KG1 (cell line): ENCODE data around the gene DTHD1.

ENCODE experiments used
- DNase-seq: peaks from one replicate; lab custom pipeline; 2025; lab: John Stamatoyannopoulos, UW

The DTHD1 gene

DNA sequence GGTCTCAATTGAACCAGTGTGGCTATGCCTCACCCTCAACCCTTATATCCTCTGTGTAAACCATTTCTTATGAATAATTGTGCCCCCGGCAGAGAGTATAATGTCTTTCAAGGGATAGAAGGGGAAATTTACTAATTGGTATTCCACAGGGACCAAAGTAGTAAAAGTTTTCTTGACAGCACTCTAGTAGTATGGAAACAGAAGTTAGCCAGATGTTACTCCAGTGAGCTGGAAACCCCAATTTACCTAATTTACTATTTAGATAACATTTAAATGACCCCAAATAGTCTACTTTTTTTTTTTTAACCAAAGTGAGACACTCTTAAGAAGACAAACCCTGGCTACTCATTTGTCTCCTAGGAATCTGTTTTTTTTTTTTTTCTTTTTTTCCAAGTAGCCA, 32.3 kb downstream of the DTHD1 start:
- no peak for DNase-seq

DNA sequence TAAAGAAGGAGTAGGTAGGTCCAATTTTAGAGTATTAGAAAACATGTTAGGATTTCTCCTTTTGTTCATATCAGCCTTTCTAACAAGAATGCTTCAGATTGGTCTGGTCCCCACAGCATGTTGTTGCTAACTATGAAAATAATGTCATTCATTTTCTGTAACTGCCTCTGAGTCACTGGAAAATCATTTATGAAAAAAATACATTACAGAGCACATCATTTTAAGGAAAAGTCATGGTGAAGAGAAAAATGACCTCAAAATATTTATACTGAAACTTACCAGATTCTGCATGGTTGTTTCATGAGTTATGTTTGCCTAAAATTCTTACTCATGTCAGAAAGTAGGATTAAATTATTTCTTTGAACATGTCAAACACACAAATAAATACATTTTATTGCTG, 35.2 kb downstream of the DTHD1 start:
- no peak for DNase-seq

DNA sequence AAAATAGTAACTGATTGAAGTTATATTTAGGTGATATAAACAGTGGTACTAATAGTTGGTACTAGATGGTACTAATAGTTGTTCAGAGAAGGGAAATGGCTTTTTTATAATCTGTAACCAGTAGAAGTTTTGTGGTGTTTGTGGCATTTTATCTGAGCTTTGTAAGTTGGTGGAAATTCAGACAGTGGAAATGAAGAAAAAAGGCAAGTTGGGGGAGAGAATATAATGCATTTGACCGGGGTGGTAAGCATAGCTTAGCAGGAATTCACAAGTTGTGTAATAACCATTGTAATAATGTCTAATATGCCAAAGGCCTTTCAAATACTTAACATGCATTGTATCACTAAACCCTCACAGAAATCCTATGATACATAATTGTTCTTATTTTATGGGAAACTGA, 36.3 kb downstream of the DTHD1 start:
- no peak for DNase-seq

DNA sequence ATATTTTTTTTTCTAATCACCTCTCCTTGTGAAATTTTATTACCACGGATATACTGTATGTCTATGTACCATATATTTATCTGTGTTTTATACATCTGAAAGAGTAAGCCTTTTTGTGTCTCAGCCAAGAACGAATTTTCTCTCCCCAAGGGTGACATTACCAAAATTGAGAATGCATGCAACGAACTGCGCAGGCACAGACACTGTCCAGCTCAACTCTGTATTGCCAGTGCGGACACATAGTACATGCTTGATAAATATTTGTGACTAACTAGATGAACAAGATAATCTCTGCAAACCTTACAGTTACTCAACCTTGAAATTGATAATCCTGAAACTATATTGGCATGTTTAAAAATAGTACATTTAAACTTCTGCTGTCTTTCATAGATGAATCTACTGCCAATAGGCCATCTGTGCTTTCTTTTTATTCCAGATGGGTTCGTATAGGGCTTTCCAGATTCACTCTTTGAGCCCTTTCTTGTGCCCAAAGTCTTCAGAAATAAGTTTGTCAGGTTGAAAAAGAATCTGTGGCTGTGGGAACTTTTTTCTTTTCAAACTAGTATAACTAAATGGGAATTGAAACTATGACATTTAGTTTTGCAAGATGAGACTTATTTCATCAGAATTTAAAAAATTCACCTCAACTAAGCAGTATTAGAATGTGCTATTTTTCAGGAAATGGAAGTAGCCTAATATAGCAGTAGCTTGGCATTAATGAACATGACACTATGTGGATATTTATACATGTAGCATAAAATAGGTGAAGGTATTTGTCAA, 38.9 kb downstream of the DTHD1 start:
- DNase-seq, result no peak

DNA sequence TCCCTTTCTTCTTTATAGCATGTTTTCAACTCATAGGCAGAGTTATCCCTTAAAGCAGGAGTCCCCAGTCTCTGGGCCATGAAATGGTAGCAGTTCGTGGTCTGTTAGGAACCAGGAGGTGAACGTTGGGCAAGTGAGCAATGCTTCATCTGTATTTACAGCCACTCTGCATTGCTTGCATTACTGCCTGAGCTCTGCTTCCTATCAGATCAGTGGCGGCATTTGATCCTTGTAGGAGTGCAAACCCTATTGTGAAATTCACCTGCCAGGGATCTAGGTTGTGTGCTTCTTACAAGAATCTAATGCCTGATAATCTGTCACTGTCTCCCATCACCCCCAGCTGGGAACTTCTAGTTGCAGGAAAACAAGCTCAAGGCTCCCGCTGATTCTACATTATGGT, 39.8 kb downstream of the DTHD1 start:
- no peak for DNase-seq

DNA sequence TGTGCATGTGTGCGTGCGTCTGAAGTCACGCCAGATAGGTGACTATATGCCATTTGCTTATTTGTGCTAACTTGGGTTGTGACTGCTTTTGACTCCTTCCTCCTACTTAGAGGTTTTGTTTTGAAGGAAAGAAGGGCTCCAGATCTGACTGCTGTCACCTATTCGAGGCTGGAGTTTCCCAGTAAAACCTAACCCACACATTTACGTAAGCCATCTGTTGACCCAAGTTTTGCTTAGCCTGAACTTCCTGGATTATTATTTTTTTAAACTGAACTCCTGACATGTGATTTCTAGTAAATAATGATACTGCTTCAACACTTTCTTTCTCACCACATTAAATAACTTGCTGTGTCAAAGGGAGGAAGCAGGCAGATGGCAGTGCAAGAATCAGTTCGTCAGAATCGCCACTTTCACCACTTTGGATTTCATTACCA, 41.5 kb downstream of the DTHD1 start:
- no peak for DNase-seq

DNA sequence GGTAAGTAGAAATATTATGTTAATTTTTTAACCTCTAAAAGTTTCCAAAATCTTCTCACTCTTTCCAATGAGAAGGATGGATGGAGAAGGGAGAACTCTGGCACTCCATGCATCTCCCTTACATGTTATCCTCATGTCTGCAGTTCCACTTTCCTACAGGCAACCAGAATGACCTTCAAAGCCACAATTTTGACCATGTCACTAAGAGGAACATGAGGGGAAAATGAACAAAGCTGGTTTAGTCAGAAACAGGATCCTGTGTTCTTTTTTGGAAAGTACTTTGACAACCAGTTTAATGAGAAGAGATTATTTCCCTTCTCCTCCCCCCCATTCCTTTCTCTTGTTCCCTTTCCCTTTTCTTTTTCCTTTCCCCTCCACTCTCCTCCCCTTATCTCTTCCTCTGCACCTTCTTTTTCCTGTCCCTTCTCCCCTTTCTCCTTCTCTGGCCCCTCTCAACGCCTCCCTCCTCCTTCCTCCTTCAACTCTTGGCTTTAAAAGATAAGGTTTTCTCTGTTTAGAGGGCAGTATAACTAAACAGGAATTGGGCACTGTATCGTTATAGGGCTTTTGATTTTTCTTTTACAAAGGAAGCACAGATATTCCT, 42.5 kb downstream of the DTHD1 start:
- no peak for DNase-seq

DNA sequence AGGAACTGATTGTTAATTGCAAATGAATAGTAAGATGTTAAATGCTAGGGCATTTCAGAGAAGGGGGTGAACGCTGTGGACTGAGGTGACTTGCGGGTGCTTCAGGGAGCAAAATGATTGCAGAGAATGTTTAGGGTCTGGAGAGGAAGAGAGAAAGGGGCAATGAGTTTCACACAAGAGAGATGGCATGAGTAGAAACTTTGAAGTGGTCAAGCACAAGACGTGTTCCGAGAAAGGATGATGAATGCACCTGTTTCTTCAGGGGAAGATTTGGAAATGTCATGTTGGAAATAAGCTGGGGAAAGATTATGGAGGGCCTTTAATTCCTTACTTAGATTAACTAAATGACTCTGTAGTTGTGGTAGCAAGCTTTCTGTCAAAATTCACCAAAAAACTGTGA, 43.4 kb downstream of the DTHD1 start:
- no peak for DNase-seq

DNA sequence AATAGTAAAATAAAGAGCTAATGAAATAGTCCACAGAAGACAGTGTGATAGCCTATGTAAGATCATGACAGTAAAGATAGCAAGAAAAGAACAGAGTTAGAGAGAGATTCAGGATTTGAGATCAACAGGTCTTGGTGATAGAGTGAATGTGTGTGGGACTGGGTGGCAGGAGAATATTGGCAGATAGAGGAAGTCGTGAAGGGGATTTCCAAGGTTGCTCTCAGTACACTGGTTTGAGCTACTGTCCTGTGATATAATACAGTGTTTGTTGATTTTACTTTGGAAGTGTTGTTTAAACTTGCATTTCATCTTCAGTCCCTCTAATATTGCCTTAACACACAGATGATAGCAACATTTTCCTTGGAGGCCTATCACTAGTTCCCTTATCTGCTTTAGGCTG, 44.1 kb downstream of the DTHD1 start:
- no peak for DNase-seq

DNA sequence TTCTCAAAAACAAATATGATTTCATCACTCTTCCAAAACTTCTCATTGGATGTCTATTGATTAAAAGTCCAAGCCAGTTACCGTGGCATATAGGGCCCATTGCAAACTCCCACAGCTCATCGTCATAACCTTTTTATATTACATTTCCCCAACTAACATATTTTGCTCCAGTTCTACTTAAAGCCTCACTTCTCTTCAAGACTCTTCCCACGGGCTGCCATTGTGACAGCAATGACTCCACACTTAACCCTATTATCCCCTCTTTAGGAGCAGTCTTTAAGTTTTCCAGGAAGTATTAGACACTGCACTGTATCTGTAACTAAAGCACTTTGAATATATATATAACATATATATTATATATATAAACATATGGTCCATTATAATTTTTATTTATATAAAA, 44.5 kb downstream of the DTHD1 start:
- DNase-seq, result no peak

DNA sequence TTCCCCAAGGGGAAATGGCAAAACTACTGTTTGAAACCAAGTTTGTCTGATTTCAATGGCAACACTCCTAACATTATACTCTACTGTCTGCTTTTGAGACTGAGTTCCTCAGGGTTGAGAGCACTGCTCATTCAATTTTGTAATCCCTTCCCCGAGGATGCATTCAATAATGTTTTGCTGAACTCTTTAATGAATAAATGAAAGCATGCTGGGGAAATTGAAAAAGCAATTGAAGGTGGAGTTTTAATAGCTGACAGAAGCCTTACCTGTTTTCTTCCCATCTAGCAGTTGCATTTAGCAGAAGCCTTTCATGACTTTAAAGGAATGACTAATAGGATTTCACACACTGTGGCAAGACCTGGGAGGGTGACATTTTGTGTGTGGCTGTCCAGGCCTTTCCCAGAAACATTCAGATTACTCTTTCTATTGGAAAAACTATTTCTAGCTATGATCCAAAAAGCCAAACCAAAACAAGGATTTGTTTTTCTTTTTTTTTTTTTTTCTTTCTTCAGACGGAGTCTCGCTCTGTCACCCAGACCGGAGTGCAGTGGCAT, 45.1 kb downstream of the DTHD1 start:
- DNase-seq, result no peak

DNA sequence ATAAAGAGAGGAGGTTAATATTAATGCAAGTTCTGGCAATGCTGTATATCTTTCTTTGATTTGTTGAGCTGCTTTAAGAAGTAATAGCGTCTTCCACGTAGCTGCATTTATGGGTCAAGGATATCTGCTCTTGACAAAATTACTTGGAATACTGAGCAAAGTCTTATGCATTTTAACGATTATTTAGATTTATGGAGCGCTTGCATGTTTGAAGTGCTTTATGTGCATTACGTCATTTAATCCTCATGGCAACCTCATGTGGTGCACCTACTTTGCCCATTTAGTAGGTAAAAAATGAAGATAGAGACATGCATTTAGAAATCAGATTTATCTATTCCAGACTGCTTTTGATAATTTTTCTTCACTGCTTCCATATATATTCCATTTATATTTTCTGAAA, 46.0 kb downstream of the DTHD1 start:
- no peak for DNase-seq

DNA sequence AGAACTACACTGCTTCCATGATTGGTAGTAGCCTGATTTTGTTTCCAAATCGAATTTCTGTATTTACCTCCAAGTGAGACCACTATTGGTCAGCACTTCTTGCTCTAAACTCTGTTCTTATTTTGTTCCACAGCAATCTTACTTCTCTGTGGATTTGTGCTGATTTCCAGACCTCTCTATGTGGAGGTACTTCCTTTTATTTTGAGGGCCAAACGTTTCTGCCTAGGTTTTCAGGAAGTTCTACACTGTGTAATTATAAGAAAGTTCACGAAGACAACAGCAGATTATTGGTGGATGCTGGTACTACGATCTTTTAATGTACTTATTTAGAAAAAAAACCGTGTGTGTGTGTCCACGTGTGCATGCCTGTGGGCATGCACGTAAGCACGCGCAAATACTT, 46.7 kb downstream of the DTHD1 start:
- DNase-seq, result no peak

DNA sequence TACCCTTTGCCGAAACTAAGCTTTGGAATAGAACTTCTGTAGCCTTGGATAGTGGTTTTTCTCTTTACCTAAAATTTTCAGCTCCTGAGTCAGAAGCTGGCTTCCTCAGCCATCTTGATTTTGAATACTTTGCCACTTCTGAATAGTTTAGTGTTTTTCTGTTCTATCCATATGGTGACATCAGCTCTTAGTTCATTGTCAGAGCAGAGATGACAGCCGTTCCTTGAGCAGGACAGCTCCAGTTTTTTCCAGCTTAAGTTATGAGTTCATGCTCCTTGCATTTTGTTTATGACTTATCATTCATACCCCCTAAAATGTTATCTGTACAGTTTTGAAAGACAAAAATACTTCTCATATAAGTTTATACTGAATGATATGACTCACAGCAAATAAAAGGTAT, 47.8 kb downstream of the DTHD1 start:
- no peak for DNase-seq

DNA sequence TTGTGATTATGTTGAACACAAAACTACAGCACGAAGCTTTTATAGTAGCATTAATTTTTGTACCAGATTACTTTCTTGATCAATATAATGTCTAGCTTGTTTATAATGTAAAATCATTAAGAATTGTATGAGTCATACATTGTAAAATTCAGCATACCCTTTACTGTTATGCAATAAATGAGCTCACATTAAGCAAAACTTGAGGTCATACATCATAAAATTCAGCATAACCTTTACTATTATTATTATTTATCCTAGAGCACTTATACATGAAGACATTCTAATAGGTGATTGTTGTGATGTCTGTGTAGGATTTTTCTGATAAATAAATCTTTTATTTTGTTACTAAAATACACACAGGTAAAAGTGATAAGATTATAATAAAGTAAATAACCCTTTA, 49.4 kb downstream of the DTHD1 start:
- no peak for DNase-seq

DNA sequence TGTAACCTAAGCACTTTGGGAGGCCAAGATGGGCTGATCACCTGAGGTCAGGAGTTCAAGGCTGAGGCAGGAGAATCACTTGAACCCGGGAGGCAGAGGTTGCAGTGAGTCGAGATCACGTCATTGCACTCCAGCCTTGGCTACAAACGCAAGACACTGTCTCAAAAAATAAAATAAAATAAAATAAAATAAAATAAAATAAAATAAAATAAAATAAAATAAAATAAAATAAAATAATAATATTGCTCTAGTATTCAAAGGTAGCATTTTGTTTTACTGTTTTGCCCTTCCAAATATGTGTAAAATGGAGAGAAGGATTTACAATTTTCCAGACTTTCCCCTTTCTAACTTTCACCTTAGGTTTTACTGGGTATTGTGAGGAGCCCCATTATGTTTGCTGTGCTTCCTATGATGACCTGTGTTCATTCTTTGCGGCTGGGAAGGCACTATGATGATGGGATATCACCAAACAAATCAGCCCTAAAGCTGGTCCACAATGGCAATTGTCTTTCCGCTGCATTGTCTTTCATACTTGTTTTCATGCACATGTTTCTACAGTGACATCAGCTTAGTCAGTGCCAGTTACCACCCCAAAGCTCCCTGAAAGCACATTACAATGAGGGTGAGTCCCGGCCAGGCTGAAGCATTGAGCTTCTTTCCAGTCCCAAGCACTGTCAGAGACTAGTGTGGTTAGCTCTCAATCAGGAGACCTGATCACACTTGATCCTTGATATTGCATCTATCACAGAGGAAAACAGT, 50.8 kb downstream of the DTHD1 start:
- no peak for DNase-seq

DNA sequence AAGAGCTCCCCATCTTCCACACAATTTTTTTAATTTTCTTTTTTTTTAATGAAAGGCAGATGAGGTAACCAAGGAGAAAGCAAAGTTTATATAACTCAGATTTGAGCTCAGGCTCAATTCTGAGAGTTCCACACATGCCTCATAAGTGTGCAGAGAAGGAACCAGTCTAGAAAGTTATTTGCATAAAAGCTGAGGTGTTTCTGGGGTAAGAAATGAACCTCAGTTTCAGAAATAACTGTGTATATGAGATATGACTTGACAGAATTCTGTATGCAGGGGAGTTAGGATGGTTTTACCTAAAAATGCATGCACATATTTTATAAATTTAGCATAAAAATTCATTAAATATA, 51.3 kb downstream of the DTHD1 start:
- DNase-seq, result no peak

DNA sequence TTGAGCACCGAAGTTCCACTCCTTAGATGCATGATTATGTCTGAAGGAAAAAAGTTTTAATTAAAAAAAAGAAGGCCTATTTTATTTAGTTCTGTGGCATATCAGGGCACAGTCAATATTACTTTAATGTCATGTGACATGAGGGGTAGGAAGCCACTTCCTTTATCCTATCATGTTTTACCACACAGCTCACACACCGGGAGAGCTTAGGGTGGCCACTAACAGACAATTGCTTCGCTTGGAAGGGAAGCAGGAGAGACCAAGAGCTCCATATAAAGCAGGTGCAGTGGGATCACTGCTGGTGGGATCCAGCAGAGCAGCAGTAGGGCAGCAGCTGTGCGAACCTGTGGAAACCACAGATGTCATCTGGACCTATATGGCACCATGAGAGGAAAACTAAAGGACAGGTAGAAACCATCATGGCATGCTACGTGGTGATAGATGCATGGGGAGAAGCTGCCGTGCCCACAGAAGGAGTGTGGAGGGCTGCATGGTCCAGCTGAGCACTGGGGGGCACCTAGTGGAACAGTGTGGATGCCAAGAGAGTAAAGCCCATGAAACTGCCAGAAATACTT, 52.0 kb downstream of the DTHD1 start:
- no peak for DNase-seq

DNA sequence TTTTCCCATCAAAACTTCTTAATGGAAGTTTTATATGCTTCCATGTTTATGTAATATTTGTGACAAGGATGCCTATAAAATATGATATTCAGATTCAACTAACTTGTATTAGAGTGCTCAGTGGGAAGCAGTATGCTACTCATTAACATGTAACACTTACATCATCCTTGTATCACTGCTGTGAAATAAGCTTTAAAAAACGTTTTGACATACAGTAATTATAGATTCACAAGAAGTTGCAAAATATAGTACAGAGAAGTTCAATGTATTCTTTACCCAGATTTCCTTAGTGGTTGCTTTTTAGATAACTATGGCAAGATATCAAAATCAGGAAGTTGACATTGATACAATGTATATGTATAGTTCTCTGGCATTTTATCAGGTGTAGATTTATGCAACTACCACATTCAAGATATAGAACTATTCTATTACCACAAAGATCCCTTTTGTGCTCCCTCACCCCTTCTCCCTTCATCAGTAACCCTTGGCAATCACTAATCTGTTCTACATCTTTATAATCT, 56.3 kb downstream of the DTHD1 start:
- no peak for DNase-seq

DNA sequence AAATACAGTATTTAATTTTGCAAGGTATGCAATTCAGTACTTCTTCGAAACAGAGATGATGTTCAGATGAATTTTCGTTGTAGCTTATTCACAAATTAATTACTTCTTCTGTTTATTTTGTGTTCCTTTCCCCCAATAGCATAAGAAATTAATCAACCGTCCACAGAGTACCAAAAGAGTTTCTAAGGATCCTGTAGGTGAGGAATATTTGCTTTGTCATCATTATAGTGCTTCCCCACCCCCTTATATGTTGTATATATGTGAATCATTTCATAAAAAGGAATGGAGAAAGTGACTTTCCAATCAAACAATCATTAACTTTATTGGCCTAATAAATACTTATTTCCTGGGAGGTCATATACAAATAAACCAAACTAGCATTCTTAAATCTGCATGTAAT, 57.6 kb downstream of the DTHD1 start:
- no peak for DNase-seq

DNA sequence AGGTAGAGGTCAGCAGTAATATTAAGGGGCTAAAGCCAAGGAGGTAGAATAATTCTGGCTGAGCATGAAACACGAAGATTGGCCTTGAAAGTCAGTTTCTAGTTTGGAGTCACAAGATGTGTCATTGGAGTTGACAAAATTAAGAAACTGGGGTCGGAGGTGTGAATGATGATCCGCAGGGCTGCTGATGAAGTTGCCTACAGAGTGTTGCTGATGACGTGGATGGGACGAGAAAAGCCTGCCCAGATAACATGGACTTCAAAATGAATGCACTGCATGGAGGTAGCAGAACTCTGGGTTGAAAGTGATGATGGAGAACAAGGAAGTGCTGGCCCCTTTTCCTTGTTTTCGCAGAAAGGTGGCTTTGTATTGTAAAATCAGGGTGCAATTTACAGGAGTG, 60.5 kb downstream of the DTHD1 start:
- no peak for DNase-seq

DNA sequence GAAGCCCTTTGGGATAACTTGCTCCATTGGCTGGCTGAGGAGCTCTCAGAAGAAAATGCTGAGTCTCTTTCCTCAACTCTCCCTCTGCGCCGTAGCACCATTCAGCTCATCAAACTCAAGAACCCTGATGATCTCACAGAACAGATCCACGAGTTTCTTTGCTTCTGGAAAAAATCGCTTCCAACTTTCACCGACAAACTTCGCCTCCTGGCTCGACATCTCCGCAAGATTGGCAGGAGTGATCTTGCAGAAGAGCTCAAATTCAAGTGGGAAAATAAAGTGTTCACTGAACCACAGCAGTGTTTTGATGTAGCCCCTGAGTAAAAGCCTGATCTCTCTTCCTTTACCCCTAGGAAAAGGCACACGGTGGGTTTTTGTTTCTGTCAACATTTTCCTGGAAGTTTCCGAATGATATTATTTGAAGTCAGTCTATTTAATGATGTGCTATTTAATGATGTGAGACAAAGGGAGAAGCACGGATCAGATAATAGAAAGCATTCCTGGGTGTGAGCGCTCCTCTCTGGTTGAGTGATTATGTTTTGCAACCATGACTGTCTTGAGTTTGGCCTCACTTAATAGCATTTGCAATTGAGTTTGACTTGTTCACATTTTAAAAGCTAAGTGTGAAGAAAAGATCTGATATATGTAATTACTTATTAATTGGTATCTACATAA, 62.2 kb downstream of the DTHD1 start:
- no peak for DNase-seq
